ENCODE measurements around the gene CRADD.
"Not testable (repeated sequence)": the region's sequence is repeated elsewhere in the genome, so short reads cannot be mapped to it uniquely, and the experiment has no call there.

The CRADD gene

DNA sequence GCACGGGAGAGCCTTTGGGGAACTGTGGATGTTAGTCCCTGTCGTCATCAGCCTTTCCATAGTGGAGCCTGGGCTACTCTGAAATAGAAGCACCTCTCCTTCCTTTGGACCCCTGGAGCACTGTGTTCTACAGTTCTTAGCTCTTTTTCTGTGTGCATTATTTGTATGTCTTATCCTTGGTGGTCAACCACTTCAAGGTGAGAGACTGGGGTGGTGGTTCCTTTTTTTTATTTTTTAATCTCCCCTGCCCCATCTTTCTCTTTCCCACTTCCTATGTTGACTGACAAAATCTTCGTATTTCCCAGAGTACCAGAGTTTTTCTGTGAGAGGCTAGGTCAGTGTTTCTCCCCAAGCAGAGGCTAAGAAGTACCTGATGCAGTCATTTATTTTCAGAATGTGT is 111.7 kb downstream of the CRADD start:
- DNase-seq = no peak

DNA sequence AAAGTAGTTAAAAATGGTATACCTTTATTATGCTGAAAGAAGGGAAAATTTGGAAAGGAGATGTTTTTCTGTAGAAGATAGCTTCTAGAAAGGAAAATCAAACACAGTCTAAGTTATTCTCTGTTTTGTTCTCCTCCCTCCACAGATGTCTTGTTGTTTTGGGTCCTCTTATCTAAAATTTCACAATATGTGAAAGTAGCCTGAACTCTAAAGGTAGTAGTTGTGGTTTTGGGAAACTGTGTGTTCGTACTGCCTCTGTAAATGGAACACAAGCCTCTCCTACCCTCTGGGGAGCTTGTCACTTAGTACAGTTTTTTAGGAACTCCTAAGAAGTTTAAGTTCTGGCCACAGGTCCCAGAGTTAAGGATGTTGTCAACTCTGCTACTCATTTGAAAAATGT is 112.6 kb downstream of the CRADD start:
- no peak for DNase-seq

DNA sequence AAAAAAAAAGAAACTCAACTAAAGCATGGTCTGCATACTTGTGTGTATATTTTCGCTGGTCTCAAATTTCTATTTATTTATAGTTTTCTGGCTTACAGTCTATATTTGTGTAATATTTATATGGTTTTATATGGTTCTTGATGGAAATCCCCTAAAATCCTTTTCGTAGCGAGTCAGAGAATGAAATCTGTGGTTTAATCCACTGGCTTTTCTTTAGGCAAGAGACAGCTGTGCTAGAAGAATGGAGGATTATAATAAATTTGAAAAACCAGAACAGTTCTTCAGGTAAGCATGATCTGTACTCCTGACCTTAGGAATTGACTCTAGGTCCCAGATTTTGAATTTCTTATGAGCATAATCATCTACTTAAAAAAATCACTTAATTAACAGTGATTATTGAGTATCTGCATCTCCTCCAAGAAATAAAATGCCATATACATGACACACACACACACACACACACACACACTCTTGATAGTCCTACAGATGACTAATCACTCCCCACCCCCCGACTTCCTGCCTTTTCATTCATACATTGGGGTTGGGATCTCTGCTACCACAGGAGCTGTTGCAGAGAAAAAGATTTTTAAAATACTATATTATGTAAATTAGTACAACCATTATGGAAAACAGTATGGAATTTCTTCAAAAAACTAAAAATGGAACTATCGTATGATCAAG is 113.4 kb downstream of the CRADD start:
- no peak for DNase-seq

DNA sequence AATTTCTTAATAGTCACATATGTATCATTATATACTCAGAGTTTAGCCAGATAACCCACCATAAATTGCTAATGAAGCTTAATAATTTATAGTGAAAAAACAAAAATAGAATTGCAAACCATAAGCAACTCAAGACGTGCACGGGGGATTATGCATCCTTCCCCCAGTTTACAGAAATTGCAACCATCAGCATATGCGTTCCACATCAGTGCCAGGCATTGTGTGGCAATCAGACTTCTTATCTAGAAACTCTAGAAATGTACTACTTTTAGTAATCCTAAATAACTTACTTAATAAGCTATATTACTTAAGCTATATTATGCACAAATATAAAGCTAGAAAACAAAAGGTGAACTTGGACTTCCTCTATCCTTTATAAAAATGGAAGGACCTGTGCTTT is 115.8 kb downstream of the CRADD start:
- no peak for DNase-seq

DNA sequence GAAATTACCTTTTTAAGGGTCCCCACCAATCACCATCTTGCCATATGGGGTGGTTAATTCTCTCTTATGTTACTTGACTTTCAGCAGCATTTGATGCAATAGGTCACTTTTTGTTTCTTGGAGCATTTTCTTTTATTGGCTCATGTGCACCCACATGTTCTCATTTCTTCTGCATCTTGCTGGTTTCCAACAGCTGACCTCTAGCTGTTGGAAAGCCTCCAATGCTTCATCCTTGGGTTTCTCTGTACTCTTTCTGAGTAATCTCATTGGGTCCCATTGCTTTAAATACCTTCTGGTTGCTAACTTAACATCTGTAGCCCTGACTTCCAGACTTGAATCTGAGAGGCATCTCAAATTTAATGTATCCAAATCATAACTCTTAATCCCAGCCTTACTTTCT is 116.8 kb downstream of the CRADD start:
- DNase-seq = no peak

DNA sequence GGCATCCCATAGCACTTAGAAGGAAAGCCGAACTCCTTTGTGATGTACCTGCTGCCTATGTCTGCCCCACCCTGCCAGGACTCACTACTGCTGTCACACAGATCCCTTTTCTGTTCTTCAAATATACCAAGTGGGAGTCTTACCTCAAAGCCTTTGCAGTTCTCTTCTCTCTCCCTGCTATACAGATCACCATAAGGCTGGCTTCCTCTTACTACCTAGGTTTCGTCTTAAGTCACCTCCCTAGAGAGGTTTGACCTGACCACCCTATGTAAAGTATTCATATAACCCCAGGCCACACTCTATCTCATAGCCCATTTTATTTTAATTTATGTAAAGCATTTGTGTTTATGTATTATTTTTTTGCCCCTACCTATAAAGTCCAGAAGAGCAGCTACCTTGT is 117.6 kb downstream of the CRADD start:
- no peak for DNase-seq

DNA sequence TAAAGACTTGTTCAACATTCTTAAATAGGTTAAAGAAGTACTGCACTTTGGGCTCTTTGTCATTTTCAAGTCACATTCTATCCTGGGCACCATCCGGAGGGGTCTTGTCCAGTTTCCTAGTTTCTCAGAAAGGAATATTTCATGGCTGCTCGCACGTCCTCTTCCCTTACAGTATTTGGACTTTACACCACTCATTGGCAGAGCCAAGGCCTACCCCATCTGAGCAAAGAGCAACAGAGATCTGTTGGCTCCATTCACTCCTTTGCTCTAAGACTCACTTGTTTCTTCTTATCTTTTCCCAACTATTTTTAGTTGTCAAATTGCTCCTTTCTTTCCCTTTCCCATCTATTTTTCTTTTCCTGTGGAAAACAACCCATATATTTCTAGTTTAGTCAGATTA is 118.2 kb downstream of the CRADD start:
- no peak for DNase-seq

DNA sequence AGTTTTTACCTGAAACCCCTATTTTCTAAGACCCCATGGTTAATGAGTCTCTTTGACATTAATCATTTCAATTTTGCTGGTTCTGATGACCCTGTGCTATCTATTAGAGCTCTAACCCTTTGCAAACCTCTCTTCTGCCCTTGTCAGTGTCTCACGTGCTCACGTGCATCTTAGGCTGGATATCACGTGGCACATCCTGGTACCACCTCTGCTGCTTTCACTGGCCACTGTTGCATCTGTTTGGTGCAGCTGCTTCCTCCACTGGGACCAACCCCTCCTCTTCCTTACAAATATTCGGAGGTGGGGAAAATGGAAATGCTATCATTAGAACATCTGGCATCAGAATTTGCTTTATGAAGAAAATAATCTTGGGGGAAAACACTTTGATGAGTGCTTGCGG is 119.6 kb downstream of the CRADD start:
- DNase-seq = no peak

DNA sequence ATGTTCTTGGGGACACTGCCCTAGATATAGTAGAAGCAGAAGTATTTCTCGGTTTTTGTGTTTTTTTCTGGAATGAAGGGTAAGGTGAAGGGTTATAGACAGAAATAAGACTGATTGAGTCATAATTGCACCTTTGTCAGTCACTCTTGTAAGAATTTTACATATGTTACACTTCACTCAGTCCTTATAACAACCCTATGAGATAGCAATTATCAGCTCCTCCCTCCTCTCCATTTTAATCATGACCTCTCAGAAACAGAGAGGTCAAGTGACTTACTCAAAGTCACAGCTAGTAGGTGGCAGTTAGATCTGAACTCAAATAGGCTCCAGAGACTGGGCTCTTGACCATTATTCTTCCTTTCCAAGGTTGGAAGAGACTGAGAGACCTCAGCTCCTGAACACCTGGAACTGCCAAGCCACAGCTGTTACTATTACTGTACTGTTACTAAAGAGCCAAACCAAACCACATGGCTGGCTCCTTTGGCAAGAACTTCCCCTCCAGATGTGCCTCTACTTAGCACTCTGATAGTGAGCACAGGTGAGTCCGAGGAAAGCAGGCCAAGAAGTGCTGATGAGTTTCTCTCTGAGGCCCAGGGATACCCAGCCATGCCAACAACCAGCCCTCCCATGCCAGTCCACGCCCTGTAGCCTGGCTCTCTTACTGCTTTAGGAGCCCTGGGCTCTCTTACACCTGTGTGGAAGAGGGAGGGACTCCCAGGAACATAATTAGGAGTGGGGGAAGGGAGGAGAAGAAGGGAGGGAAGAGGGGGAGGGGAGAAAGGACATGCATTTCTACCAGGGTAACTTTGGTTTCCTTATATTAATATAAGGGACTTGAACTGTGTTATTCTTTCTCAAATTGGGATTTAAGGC is 121.3 kb downstream of the CRADD start:
- no peak for DNase-seq

DNA sequence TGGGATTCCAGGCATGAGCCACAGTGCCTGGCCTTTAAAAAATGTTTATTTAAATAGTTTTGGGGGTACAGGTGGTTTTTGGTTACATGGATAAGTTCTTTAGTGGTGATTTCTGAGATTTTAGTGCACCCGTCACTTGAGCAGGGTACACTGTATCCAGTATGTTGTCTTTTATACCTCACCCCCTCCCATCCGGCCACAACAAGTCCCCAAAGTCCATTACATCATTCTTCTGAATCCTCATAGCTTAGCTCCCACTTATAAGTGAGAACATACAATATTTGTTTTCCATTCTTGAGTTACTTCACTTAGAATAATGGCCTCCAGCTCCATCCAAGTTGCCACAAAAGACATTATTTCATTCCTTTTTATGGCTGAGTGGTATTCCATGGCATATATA is 124.5 kb downstream of the CRADD start:
- DNase-seq = not testable (repeated sequence)

DNA sequence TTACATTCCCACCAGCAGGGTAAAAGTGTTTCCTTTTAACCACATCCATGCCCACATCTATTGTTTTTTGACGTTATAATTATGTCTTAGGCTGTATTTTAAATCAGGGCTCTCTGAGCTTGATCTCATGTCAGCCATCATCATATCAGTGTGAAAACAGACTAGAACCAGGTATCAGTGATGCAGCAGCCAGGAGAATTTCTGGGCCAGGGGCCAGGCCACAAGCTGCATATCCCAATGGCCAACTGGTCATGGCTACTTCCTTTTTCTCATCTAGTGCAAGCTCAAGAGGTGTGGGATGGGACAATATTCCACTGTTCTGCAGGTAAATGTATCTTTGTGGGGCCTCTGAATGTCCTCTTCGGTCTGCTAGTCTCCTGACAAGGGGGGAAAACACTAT is 125.1 kb downstream of the CRADD start:
- DNase-seq = no peak

DNA sequence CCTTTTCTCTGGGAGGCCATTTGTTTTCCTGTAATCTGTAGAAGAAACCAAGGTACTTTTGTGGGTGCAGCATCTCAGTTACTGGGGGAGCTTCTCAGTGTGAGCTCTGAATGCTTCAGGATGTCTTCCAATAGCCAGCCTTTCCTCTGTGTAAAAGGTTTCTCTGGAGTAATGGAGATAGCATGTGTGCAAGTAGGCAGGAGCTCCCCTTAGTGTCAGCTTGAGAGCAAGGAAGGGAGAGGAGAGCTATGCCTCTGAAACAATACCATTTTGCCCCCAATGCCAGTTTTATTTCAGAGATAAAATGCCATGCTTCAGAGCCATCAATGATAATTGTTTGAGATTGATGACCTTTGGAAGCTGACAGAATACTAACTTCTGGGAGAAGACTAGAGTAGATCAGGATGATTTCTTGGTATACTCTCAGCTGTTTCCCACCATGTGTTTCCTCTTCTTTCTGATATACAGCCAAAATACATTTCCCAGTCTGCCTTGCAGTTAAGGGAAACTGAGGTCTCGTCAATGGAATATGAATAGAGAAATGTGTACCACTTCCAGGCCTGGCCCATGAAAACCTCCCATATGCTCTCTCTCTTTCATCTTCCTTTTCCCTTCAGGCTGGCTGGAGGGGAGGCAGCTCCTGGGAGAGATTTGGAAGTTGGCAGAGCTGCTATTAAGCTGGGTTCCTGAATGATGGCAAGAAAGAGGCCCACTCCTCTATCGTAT is 125.7 kb downstream of the CRADD start:
- DNase-seq = no peak

DNA sequence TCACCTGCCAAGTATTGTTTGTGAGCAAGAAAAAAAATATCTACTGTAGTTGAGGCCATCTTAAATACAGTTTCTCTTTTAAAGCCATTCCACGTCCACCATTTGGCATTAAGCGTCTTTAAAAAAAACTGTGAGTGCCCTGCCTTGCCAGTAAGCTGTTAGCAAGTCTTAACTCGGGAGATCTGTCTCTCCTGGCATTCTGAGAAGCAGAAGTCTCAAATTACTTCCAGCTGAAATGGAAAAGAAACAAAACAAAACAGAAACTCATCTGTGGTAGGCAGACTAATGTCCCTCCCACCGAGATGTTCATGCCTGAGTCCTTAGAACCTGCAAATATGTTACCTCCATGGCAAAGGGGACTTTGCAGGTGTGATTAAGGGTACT is 126.2 kb downstream of the CRADD start:
- no peak for DNase-seq

DNA sequence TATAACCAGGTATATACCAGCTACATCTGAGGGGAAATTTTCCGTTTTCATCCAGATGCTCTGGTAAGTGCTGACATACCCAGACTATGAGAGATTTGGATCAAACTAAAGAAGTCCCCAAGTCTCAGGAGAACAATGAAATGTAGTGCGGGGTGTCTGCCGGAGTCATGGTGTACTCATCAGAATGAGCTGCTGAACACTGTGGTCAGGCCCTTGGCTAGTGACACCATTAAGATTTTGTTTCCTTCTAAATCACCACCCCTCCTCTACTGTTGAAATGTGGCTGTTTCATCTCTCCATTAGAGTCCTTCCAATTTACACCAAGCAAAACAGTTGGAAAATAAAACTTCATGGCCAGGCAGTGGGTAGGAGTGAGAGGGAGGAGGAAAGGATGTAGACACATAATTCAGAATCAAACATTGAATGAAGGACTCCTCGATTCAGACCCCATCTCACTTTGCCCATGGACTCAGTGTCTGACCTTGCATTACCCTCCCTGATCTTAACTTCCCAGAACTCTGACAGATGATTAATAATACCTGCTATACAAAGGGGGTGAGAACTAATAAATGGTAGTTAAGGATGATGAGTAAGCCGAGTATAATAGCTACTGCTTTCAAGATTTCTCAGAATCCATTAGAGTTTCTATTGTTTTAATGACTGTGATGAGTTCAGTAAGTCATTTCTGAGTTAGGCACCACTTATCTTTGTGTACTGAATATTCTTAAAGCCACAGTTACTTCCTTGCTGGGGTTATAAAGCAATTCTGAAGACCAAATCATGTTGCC is 127.4 kb downstream of the CRADD start:
- DNase-seq = no peak

DNA sequence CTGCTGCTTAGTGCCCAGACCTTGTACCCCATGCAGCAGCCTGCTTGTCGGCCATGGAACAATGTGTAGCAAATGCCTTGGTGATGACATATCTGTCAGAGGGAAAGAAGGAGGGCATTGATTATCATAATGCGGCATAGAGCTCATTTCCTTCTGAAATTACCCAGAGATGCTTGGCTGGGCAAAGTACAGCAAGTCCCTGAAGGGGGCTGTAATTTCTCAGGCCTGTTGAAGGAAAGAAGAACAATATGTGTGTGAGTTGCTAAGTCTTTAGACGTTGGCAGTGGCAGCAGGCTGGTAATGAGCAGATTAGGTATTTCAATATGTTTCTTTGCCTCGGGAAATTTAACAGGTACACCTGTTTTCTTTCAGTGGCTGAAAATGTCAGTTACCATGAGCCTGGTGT is 128.6 kb downstream of the CRADD start:
- no peak for DNase-seq

DNA sequence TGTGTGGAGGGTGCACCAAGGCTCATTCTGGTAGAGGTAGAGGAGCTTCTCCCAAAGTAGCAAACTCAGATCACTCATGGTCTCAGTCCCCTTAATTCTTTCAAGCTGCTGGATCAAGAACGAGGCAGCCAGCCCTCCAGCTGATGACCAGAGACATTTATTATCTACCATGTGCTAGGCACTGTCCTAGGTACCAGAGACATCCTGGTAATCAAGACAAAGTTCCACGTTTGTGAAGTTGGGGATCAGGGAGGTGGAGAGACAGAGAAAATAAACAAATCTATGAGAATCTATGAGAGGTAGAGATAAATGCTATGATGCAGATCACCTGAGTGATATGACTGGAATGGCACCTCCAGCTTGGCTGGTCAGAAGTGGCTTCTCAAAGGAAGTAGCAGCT is 130.2 kb downstream of the CRADD start:
- DNase-seq = no peak

DNA sequence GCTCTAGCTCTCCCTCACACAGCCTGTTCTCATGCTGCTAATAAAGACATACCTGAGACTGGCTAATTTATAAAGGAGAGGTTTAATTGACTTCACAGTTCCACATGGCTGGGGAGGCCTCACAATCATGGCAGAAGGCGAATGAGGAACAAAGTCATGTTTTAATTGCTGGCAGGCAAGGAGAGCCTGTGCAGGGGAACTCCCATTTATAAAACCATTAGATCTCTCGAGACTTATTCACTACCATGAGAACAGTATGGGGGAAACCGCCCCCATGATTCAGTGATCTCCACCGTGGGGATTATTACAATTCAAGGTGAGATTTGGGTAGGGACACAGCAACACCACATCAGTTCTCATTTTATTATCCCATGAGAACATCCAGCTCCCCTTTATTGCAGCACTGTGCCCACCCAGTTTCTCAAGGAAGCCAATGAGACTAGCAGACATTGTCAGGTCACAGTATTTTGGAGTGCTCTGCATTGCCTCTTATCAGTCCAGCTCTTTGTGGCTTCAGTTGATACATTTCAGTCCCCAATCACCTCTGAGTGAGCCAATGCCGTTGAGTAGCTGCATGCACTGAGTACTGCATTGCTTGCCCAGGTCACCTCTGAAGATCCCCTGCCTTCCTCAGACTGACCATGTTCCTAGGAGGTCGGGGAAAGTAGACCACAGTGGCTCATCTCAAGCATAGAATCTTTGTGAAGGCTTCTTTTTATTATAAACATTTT is 131.2 kb downstream of the CRADD start:
- no peak for DNase-seq

DNA sequence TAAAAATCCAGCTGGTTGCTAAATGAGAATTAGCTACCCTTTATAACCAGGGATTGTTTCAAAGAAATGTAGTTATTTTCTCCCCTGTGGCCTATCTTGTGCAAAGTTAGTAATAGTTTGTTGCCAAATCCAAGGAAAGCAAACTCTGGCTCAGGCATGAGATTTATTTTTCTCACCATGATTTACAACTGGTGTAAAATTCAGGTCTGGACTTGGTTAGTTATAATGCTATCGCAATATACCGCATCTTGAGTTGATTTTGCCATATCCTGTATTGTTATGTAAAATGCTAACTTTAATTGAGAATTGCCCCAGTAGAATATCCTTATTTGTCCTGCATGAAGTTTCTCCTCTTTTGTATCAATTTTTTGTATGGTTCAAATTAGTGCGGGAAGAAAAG is 135.5 kb downstream of the CRADD start:
- no peak for DNase-seq

DNA sequence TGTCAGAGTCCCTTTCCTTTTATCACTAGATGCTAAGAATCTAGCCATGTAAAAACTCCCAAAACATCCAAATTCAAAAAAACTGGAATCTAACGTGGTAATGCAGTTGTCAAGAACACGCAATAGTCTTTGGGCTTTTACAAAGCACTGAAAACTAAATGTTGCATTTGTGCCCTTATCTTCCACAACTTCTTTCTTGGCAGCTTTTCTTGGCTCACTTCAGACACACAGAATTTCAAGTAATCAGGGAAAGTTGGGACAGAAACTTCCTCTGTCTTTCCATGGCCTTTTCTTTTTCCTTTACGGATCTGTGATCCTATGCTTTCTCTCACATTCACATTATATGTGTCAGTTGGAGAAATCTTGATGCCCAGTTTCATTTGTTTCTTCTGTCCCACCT is 136.0 kb downstream of the CRADD start:
- no peak for DNase-seq

DNA sequence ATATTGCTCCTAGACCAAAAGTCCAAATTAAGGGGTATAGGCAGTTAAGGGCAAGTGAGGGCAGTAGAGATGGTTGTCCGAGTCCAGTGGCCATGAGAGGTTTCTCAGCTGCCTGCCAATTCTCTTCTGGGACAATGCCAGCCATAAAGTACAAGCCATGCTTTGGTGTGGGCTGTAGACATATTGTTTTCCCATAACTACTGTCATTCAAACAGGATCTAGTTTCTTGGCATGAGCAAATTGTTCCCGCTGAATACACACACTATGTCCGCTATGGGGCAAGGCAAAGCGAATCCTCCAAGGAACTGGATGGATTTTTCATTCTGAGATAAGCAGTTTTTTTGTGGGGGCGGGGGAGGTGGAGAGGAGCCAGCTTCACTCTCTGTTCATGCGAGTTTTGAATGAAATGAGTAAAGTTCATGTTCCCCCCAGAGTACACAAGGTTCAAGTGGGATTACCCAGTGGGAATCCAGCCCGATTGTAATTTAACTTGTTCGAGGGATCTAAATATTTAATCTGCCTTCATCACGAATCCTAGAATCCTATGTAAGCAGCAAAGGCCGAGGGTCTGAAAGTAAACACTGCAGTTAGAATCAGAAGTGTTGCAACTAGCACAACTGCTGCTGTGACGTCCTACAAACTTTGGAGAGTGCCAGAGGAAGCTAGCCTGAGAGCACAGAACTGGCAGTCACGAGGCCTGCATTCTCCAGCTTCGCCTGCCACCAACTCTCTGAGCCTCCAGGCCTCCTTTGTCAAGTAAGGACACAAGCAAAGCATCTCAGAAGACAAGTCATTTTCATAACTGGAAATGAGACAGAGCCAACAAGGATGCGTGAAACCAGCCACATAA is 137.0 kb downstream of the CRADD start:
- DNase-seq = no peak

DNA sequence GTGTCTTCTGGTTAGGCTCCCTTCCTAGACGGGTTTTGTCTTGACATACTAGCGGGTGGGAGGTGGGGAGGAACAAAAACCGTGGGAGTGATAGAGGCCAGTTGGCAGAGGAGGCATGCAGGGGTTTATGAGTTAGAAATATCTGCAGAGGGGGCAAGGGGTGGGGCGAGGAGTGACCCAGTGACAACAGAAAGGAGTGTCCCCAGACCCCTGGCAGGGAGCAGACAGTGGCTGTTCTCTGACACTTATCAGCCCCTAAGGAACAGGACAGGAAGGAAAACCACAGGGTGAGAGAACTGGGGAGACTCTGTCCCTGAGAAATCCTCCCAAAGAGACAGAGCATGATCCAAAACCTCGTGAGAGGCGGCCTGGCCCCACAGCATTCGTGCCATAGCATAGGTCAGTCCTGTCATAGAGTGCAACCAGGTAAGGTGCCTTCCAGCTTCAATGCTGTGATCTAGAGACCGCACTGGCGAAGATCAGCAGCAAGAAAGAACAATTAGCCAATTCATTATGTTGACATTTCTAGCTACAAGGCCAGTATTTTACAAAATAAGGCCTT is 141.4 kb downstream of the CRADD start:
- no peak for DNase-seq

Data from NCI-H1048 (cell line).